T1000 (cell line): ENCODE results near the gene CDC42BPB.

Experiments
- DNase-seq: peaks from one replicate; lab custom pipeline; 2025; ENCODE audit warnings: mixed read lengths; lab: John Stamatoyannopoulos, UW

The CDC42BPB gene, protein sequence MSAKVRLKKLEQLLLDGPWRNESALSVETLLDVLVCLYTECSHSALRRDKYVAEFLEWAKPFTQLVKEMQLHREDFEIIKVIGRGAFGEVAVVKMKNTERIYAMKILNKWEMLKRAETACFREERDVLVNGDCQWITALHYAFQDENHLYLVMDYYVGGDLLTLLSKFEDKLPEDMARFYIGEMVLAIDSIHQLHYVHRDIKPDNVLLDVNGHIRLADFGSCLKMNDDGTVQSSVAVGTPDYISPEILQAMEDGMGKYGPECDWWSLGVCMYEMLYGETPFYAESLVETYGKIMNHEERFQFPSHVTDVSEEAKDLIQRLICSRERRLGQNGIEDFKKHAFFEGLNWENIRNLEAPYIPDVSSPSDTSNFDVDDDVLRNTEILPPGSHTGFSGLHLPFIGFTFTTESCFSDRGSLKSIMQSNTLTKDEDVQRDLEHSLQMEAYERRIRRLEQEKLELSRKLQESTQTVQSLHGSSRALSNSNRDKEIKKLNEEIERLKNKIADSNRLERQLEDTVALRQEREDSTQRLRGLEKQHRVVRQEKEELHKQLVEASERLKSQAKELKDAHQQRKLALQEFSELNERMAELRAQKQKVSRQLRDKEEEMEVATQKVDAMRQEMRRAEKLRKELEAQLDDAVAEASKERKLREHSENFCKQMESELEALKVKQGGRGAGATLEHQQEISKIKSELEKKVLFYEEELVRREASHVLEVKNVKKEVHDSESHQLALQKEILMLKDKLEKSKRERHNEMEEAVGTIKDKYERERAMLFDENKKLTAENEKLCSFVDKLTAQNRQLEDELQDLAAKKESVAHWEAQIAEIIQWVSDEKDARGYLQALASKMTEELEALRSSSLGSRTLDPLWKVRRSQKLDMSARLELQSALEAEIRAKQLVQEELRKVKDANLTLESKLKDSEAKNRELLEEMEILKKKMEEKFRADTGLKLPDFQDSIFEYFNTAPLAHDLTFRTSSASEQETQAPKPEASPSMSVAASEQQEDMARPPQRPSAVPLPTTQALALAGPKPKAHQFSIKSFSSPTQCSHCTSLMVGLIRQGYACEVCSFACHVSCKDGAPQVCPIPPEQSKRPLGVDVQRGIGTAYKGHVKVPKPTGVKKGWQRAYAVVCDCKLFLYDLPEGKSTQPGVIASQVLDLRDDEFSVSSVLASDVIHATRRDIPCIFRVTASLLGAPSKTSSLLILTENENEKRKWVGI (N-terminal part only)

DNA sequence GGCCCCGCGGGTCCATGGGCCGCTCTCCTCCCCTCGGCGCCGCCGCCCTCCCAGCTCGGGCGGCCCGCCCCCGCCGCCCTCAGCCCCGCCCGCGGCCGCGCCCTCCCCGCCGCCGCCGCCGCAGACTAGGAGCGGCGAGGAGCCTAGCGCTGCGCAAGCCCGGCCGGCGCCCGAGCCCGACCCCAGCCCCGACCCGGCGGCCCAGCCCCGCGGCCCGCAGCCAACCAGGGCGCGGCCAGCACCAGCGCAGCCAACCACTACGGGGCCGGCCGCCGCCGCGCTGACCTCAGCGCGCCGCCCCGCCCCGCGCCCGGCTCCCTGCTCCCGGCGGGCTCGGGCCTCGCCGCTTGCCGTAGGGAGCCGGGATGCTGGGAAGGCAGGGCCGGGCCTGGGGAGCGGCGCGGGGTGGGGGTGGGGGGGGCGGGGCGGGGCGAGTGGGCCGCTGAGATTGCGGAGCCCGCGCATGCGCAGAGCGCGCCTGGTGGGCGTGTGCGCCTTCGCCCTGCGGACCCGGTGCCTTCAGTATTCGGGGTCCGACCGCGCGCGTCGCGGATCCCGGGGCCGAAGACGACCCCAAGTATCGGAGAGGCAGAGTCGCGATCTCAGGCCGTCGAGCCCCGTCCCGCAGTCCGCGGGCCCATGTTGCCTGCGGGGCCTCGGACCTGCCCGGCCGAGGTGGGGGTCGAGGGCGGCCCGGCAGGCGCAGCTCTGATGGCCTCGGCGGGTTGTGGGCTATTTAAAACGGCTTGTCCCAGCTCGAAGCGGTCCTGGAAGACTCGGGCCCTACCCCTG, at the start of gene CDC42BPB:
Gene CDC42BPB (minus strand): TSS at position 178 of the 792 bp plus-strand sequence. CDS start 376 bp downstream, outside the sequence.
- peak; percentile 85 for DNase-seq

DNA sequence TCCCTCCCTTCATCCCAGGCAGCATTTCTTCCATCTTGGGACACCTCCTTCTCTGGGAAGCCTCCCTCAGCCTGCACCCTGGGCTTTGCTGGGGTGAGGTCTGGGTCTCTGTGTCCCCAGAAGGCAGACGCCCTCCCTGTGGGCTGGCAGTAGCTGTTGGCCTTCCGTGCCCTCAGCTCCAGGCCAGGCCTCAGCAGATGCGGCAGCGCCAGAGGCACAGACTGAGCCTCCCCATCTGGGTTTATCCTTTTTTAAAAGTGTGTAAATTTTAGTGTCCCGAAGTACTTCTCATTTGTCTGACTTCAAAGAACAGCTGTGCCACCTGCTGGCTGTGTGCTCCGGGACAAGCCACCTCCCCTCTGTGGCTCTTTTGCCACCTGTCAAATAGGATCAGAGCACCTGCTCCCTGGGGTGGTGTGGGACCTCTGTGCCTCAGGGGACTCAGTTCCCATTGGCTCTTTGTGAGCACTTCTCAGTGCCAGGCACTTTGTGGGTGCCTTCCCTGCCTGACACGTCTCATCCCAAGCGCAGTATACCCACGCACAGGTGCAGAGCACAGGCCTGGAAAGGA, 48.3 kb upstream of the CDC42BPB start:
- DNase-seq: no peak

DNA sequence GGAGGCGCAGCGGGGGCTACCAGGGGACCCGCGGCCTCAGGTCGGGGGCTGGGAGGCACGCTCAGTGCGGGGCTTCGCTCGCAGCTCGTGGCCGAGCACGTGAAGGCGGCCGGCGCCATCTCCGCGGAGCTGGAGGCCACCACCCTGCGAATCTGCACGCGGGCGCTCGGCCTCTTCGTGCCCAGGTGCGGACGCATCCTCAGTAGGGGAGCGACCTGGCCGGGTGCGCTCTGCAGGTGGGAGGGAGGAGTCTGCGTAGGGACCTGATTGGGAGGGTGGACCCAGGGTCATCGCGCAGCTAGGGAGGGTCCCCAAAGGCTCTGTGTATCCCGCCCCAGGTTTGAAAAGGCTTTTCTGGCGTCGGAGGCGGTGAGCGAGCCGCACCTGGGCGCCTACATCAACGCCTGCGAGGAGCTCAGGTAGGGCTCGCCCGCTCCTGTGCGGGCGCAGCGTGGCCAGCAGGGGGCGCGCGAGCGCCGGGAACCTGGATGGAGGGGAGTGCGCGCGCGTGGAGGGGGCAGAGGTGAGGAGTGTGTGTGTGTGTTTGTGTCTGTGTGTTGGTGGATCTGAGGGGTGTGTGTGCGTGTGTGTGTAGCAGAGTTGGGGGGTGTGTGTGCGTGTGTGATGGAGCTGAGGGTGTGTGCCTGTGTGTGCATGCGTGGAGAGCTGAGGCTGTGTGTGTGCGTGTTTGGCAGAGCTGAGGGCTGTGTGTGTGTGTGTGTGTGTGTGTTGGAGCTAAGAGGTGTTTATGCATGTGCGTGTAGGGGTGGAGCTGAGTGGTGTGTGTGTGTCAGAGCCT, 47.5 kb upstream of the CDC42BPB start:
- no peak for DNase-seq

DNA sequence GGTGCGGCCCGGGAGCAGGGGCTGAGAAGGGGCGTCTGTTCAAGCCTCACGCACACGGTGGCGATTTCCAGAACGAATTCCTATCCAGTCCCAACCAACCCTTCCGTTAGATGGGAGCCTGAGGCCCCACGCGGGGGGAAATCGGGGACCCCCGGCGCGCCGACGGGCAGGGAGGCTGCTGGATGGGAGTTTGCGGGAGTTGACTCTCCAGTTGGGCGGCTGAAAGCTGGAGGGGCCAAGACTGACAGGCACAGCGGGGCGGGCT, 47.0 kb upstream of the CDC42BPB start:
- DNase-seq: no peak

DNA sequence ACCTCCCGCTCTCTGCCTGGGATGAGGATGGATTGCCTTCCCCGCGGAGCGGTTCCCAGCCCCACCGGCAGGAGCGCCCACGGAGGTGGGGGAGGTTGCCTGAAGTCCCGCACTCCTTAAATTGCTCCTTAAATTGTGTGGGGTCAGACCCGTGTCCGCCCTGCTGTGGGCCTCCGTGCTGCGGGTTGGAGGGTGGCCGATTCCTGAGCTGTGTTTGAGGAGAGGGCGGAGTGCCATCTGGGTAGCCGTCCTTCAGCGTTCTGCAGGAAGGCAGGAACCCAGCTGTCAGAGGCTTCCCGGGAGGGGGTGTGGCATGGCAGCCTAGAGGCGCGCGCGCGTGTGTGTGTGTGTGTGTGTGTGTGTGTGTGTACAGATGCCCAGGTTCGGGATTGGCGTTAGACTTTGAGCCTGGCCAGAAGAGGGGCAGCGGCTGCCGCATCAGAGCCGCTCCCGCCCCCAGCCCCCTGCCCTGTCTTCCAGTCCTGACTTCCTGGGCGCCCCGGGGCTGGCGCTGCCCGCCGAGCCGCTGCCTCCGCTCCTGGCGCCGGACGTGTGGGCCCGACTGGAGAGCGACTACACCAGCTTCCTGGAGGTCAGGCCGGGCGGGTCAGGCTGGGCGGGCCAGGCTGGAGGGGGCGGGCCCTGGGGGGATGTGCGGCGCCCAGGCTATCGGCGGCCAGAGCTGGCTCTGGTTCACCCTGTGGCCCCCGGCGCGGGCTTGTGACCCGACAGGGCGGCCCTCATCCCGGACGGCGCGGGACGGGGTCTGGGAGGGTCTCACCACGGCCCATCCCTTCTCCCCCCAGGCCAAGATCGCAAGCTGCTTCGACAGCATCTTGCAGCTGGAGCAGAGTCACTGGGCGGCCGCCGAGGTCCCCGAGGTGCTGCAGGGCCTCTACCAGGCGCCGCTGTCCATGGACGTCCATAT, 46.4 kb upstream of the CDC42BPB start:
- DNase-seq: no peak

DNA sequence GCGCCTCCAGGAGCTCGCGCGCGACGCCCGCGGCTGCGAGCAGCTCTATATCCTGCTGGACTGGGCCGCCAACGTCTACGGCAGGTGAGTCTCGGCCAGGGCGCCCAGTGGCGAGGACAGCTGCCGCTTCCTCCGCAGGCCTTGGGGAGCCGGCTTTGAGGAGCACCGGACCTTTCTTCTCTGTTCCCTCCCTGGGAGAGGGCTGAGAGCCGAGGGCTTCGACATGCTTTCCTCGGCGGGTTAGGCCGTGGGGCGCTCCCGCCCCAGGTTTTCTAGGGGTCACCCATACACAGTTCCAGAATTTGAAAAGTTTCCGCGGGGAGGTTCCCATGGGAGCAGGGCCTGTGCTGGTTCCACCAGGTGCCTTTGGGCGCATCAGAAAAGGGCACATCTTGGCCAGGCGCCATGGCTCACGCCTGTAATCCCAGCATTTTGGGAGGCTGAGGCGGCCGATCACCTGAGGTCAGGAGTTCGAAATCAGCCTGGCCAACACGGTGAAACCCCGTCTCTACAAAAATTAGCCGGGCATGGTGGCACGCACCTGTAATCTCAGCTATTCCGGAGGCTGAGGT, 45.4 kb upstream of the CDC42BPB start:
- DNase-seq: no peak

DNA sequence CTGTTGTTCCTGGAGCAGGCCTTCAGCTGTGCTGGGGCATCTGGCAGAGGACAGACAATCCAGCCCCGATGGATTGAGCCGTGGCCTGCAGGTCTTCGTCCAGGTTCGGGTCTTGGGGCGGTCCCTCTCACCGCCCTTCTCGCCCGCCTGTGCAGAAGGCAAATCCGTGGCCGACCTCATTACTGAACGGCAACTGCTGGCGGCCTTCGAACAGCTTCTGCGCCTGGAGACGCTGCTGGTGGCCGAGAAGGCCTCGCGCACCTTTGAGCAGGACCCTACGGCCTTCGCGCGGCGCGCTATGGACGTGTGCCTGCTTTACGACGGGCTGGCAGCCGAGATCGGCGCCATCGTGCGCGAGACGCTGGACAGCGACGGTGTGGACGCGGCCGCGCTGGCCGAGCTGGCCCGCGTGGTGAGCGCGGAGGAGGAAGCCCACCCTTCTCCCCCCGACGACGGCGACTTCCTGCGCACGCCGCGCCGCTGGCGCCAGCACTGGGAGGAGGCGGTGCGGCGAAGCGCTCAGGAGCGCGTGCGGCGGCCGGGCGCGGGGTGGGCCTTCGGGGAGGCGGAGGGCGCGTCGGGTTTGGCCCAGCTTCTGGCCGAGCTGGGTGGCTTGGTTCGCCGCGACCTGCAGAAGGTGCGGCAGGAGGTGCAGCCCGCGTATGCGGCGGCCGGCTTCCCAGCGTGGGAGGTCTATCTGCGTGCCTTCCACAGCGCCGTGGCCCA, 44.8 kb upstream of the CDC42BPB start:
- DNase-seq: no peak

DNA sequence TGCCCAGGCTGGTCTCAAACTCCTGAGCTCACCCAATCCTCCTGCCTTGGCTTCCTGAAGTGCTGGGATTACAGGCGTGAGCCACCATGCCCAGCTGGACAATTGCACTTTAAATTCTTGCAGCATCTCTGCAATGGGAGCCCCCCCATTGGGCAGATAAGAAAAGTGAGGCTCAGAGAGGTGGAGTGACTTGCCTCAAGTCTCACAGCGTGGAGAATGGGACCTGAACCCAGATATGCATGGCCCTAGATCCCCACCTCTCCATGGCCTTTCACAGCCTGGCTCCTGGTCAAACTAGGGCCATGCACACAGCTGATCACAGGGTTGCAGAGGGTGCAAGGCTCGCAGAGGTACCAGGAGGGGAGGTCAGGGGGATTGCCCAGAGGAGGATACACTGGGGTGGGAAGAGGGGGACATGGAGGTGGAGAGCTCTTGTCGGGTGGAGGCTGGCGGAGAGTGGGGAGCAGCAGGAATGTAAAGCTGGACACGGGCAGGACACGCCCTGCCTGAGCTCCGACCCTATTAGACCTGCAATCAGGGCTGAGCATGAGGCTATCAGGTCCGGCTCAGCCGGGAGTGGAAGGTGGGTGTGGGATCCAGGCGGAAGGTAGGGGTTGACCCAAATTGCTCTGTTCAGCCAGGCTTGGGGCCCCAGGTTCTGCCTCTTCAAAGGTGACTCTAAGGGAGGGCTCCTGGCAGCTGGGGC, 44.1 kb upstream of the CDC42BPB start:
- DNase-seq: no peak

DNA sequence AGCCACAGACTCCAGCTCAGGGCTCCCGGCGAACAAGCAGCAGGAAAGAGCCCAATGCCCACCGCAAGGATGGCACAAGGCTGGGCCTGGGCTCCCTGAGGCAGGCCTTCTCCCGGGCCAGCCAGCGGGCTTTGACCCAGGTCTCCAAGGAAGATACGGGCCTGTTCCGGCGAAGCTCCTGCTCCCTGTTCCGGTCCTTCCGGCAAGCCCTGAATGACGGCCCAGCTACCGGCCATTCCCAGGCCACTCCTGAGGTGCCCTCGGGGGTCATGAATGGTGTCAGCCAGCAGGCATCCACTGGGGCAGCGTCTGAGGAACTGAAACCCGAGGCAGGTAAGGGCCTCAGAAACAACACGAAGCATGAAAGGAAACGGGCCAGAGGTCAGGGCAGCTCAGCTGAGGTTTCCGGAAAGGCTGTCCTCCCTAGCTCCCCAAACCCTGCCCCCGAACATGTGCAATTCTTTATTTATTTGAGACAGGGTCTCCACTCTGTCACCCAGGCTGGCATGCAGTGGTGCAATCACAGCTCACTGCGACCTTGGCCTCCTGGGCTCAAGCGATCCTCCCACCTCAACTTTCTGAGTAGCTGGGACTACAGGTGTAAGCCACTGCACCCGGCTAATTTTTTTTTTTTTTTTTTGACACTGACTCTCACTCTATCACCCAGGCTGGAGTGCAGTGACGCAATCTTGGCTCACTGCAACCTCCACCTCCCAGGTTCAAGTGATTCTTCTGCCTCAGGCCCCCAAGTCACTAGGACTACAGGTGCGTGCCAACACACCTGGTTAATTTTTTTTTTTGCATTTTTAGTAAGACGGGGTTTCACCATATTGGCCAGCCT, 43.2 kb upstream of the CDC42BPB start:
- no peak for DNase-seq

DNA sequence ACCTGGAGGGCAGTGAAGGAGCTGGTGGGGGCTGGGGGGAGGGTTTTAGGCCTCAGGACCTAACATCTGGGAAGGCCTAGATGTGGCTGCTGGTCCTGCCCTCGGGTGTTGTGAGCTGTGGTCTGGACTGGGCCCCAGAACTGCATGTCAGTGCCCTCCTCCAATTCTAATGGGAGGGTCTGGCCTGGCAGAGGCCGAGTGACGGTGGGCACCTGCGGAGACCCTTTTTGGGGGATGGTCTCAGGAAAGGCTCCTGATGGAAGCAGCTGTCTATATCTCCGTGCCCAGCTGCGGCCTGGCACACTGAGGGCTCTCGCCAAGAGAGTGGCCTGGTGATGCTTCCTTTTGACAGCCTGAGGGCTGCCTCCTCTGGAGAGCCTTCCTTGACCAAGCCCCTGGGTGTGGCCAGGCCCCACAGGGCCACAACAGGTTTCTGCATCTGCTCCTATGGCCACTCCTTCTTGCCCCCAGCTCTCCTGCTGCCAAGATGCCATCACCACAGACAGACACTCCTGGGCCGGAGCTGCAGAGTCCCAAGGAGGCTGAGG, 42.5 kb upstream of the CDC42BPB start:
- no peak for DNase-seq

DNA sequence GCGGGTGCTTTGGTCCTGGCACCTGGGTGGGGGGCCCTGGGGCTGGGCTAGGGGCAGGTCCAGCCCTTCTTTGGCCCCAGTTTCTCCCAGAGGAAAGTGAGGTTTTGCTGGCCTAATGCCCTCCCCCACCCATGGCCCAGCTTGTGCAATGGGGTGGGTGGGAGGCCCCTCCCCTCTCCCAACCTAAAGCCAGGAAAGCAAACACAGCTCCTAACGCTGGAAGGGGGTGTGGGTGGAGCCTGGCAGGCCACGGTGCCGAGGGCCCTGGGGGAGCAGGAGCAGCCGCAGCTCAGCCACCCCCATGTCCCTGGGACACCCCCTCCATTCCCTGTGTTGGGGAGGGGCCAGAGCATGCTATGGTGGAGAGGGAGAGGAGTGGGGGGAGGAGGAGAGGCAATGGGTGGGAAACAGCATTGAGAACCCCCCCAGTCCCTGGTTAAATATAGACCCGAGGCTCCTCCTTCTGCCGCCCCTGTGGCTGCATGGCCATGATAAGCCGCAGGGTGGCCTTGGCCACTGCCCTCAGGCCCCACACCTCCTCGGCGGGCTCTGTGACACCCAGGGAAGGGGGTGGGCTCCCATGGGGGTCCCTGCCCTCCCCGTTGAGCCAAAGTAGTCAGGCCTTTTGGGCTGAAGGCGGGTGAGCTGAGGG, 41.9 kb upstream of the CDC42BPB start:
- DNase-seq: no peak

DNA sequence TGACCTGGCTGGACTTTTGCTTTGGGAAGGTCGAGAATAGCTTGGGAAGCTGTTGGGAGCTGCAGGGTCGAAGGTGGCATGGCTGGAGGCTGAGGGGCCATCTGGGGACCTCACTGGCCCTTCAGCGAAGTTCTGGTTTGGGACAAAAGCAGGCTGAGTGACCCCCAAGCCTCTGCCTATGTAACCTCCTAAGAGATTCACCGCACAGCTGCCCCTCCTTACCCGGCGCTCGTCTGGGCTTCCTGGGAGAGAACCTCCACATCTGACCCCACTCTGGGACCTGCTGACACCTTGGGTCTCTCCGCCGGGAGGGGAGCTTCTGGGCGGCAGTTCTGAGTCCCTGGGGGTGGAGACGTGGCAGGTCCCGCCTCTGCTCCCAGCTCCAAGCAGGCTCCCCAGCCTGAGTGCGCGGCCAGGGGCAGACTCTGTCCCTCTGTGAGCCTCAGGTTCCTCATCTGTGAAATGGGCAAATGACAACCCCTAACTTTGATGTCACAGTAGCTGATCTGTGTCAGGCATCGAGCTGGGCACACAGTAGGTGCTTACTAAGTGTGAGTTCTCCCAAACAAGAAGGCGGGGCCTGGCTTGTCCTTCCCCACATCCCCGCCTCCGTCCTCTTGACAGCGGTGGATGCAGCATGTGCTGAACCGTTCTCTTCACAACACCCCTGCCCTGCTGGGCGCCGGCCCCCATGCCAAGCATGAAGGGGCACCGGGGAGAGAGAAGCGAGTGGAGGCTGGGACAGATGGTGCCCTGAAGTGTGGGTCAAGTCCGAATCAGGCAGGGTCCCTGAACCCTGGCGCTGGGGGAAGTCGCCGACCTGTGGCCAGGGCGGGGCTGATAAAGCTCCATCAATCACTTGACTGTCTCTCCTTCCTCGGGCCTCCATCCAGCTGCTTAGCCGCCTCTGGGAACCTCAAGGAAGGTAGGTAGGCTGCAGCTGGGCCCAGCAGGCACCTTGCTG, 40.9 kb upstream of the CDC42BPB start:
- no peak for DNase-seq

DNA sequence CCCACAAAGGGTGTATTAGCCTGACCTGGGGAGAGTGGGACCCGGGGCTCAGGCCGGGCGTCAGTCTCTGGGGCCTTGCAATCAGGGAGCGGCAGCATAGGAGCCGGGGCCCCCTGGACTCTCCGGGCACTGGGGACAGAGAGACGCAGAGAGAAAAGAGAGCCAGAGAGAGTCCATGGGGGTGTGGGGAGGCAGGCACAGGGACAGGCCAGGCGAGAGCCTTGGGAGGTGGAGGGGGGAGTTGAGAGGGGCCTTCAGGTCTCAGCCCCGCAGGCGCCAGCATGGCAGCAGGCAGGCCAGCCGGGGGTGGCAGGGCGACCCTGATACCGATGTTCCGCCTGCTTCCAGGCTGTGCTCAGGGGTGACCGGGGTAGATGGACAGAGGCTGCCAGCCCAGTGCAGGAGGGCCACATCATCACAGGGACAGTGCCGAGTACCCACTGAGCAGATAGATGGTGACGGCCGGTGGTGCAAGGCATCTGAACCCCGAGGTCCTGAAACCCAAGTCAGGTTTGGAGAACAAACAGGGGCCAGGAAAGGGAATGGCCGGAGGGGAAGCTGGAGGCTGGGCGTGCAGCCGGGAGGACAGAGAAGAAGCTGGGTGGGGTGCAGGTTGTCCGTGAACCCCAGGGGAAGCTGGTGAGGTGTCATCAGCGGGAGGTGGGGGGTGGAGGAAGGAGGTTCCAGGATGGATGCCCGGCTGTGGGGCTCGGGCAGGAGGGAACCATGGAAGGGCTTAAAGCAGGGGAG, 40.1 kb upstream of the CDC42BPB start:
- DNase-seq: no peak

DNA sequence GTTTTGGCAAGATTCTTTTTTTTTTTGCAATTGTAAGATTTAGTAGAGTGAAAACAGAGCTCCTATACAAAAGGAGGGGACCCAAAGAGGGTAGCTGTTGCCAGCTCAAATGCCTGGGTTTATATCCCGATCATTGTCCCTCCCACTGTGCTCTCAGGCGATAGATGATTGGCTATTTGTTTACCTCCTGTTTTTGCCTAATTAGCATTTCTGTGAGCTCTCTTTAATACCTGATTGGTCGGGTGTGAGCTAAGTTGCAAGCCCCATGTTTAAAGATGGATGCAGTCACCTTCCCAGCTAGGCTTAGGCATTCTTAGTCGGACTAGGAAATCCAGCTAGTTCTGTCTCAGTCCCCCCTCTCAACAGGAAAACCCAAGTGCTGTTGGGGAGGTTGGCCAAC, 39.0 kb upstream of the CDC42BPB start:
- no peak for DNase-seq
